Stimulated activated CD8-positive, alpha-beta memory T cell treated with anti-CD3 and anti-CD28 coated beads, Interleukin-12 subunit alpha, Interleukin-12 subunit beta, amount 100 ng/mL, for 4 hours (primary cell): ENCODE measurements around the gene RNF223.

Source experiments
- DNase-seq: peaks from one replicate; pipeline ENCODE4 v3.0.0-alpha.2; 2020; ENCODE audit warnings: low read depth

Gene RNF223

GRCh38 chr1:1026599-1027413, 47.3 kb downstream of the RNF223 start:
- DNase-seq: no peak

- no peak for DNase-seq
These were observed 48.4 kb downstream of the RNF223 start for GRCh38 chr1:1025730-1026129.

- no peak for DNase-seq
These were observed 49.1 kb downstream of the RNF223 start for GRCh38 chr1:1024771-1025699.

- no peak for DNase-seq
These were observed 49.8 kb downstream of the RNF223 start for GRCh38 chr1:1024149-1024770.

GRCh38 chr1:1023700-1024099, 50.4 kb downstream of the RNF223 start:
- DNase-seq: no peak

GRCh38 chr1:1022302-1023009, 51.6 kb downstream of the RNF223 start:
- no peak for DNase-seq

GRCh38 chr1:1021920-1022259, 52.2 kb downstream of the RNF223 start:
- no peak for DNase-seq

GRCh38 chr1:1021010-1021919, 52.8 kb downstream of the RNF223 start:
- no peak for DNase-seq
